GOT3 (cell line): ENCODE measurements around the gene HERC4.

Experiments used
- DNase-seq: peaks from one replicate; lab custom pipeline; 2025; ENCODE audit warnings: mixed read lengths; lab: John Stamatoyannopoulos, UW

Gene HERC4

DNA sequence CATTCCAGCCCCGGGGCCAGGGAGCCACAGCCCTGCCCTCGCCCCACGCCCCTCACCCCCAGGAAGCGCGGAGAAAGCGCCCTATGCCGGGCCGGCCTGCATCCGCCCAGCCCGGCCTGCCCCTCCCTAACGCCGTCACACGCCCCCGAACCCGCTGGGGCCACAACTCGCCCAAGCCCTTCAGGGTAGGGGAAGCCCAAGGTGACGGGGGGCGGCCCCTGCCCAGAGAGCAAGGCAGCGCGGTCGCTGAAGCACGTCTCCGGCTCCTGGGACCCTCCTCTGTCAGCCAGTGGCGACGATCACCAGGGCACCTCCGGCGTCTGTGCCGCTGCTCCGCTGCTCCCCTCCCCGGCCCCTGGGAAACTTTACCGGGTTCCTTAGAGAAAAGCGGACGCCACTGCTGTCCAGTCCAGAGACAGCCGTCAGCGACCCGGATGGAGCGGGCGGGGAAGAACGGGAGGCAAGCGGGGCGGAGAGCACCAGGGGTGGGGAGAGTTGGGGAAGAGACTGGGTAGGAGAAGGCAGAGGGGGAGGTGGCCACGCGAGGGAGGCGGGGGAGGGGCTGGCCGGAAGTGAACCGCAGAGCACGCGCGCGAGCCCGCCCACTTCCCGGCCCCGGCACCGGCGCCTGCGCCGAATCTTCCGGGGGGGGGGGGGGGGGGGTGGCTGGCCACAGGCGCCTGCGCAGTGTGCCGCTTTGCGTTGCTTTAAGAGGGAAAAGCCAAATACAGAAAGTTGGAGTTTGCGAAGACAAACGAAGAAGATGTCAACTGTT lies at the start of gene HERC4:
Gene HERC4, minus strand, starts transcription at position 509 of the 775 bp plus-strand sequence. CDS start 2,175 bp downstream, outside the sequence.
- peak; percentile 80 for DNase-seq

GRCh38 chr10:68124718-68125117 lies 49.6 kb upstream of the HERC4 start:
- DNase-seq = no peak

- DNase-seq = no peak
Measured at GRCh38 chr10:68121852-68122251, 46.8 kb upstream of the HERC4 start.

DNA sequence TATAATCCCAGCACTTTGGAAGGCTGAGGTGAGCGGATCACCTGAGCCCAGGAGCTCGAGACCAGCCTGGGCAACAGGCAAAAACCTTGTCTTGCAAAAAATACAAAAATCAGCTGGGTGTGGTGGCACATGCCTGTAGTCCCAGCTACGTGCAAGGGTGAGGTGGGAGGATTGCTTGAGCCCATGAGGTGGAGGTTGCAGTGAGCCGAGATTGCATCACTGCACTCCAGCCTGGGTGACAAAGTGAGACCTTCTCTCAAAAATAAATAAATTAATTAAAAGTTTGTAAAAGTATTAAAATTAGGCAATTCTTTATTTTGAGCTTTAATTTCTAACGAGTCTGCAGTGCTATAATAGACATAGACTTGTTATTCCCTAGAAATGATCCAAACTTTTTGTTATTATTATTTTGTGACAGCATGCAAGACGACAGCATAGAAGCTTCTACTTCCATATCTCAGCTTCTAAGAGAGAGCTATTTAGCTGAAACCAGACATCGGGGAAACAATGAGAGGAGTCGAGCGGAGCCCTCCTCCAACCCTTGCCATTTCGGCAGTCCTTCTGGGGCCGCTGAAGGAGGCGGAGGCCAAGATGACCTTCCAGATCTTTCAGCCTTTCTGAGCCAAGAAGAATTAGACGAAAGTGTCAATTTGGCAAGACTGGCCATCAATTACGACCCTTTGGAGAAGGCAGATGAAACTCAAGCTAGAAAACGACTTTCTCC lies 46.1 kb upstream of the HERC4 start:
- no peak for DNase-seq

GRCh38 chr10:68118657-68119056 lies 43.6 kb upstream of the HERC4 start:
- no peak for DNase-seq

- DNase-seq = no peak
Measured at GRCh38 chr10:68112837-68113236, 37.8 kb upstream of the HERC4 start.

- DNase-seq = no peak
Measured at GRCh38 chr10:68111584-68111983, 36.5 kb upstream of the HERC4 start.

- no peak for DNase-seq
Measured at GRCh38 chr10:68110027-68110426, 34.9 kb upstream of the HERC4 start.

GRCh38 chr10:68109331-68109730 lies 34.2 kb upstream of the HERC4 start, which contains the start of gene MYPN:
Gene MYPN, plus strand, starts transcription at chr10:68109488. Its CDS starts 11,951 bp downstream, at chr10:68121439.
- DNase-seq = no peak

DNA sequence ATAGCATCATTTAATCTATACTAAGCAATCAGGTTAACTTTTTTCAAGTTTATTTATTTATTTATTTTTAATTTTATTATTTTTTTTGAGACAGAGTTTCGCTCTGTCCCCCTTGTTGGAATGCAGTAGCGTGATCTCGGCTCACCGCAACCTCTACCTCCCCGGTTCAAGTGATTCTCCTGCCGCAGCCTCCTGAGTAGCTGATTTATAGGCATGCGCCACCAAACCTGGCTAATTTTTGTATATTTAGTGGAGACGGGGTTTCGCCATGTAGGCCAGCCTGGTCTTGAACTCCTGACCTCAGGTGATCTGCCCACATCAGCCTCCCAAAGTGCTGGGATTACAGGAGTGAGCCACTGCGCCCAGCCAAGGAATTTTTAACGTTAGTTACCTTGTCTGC lies 33.6 kb upstream of the HERC4 start:
- no peak for DNase-seq

DNA sequence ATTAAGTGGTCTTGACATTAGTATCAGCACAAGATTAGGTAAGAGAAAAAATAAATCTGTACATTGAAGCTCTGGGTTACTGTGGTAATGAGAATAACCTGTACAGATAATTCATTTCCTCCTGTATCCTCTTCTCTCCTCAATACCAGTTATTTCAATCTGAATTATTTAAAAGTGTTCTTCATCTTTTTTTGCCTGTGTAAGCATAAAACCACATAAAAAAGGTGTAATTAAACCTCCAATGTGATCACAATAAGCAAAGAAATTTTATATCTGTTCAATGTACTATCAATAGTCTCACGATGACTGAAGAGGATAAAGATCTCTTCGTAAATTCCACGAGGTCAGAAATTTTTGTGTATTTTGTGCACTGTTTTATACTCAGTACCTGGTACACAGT lies 33.0 kb upstream of the HERC4 start:
- no peak for DNase-seq

- DNase-seq = no peak
Measured at GRCh38 chr10:68107651-68108050, 32.6 kb upstream of the HERC4 start.

GRCh38 chr10:68106656-68107055 lies 31.6 kb upstream of the HERC4 start:
- no peak for DNase-seq

GRCh38 chr10:68105820-68106219 lies 30.7 kb upstream of the HERC4 start:
- no peak for DNase-seq

GRCh38 chr10:68103901-68104300 lies 28.8 kb upstream of the HERC4 start:
- DNase-seq = no peak

DNA sequence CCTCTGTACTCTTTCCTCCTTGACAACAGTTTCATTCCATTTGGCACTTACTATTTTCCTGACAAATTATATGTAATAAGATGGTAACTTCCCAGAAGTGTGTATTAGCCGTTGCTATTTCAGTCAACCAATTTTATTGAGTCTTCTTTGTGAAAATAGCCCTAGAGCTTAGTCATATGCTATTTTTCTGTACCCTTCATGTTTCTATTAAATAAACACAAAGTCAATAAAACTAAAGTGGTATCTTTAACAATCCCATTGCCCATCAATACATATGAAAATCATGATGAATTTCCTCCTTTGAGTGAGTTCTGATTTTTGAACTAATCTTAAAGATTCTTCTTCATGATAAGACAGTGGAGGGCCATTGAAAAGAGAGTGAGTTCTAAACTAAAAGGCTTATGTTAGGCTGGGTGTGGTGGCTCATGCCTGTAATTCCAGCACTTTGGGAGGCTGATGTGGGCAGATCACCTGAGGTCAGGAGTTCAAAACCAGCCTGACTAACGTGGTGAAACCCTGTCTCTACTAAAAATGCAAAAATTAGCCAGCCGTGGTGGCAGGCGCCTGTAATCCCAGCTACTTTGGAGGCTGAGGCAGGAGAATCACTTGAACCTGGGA lies 28.3 kb upstream of the HERC4 start:
- DNase-seq = no peak

DNA sequence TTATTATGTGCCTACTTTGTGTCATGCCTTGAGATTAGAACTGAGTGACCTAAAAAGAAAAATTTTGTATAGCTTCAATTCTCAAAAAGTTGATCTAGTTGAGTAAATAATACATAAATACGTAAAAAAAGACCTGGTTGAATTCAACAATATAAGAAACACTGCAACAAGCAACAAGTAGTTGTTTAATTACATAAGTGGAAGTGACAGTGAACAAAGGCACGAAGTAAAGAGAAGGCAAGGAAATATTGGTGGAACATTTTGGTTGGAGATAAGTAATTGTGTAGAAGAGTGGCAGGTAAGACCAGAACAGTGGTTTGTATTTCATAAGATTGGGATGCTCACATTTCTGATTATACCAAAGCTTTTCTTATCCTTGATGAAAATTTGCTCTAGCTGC lies 26.0 kb upstream of the HERC4 start:
- no peak for DNase-seq

DNA sequence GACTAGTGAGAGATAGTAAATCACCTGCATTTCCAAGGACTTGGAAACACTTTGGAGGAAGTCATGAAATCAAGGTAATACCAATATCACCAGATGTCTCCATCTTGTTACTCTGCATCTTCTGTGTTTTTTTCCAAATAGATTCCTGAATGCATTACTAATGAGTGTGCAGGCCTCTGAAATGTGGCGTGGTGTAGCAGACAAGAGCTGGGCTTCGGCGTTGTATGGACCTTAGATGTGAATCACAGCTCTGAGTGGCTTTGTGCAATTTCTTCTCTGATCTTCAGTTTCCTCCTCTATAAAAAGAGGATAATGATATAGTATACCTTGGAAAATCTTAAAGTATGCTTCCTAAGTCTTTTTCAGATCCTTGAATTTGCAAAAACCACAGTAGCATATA lies 24.7 kb upstream of the HERC4 start:
- no peak for DNase-seq

DNA sequence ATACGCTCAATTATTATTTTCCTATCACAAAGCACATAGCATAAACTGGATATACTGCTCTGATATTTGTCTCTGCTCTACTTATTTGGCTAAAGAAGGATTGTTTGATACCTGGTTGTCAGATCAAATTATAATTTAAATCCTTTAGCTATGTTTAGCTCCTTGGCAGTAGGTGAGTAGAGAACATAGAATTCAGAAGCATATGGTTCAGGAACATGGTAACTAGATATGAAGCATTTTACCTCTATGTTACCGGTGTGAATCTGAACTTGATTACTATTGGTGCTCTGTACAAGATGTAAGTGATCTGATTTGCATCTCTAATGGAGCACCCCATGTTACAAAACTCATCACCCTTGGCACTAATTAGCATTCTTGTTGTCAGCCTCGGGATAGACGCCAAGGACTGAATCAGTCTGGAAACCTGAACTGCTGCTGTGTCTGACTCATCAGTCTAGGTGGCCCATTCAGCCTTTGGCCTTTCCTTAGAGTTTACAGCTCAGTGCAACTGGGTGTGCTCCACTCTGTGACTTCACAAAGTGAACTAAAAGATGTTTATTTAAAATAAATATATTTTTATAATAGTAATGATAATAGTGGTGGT lies 21.9 kb upstream of the HERC4 start:
- no peak for DNase-seq

GRCh38 chr10:68095153-68095552 lies 20.1 kb upstream of the HERC4 start:
- DNase-seq = no peak

- no peak for DNase-seq
Measured at GRCh38 chr10:68092512-68092911, 17.4 kb upstream of the HERC4 start.

DNA sequence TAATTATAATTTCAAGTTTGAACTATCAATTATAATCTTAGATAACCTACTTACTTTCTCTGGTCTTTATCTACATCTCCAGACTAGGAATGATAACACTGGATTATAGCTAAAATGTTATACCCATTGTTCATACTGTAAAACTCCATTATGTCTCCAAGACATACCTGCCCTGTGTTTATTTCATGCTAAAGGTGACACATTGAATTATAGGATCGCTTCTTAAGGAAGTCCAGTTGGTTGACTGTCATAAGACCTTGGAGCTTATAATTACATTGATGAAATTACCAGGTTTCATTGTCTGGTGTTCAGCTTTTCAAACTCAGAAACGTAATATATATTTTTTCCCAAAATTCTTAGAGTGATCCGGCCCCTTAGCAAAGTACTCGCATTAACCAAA lies 15.5 kb upstream of the HERC4 start:
- no peak for DNase-seq

GRCh38 chr10:68088740-68089139 lies 13.7 kb upstream of the HERC4 start:
- no peak for DNase-seq
